Stimulated activated effector memory CD8-positive, alpha-beta T cell treated with anti-CD3 and anti-CD28 coated beads, Interleukin-12 subunit alpha, Interleukin-12 subunit beta, amount 100 ng/mL, for 72 hours (primary cell): Measurements from ENCODE around the gene ZNF582.
A peak's percentile ranks its signal among the peaks of the same experiment; 100 is the strongest.
"Not testable (repeated sequence)": the region's sequence is repeated elsewhere in the genome, so short reads cannot be mapped to it uniquely, and the experiment has no call there.

Source experiments
- ATAC-seq: fragments of 150-1000 bp; cut with Tn5 transposase; 2 replicates; pipeline ENCODE4 v1.10.0; 2021
- DNase-seq, 2 donors: peaks; one replicate each; pipeline ENCODE4 v3.0.0; 2021 to 2022; ENCODE audit warnings: low spot score in 2 of 2
- H3K27ac Mint-ChIP-seq: one replicate; pipeline ENCODE4 v1.8.0; 2022; ENCODE audit warnings: mild to moderate bottlenecking, mixed read lengths
- H3K36me3 Mint-ChIP-seq: one replicate; pipeline ENCODE4 v1.8.0; 2022; ENCODE audit warnings: mild to moderate bottlenecking, mixed read lengths
- H3K4me1 Mint-ChIP-seq: one replicate; pipeline ENCODE4 v1.8.0; 2022; ENCODE audit warnings: mixed read lengths
- H3K4me3 Mint-ChIP-seq: one replicate; pipeline ENCODE4 v1.8.0; 2022; ENCODE audit warnings: mild to moderate bottlenecking, mixed read lengths
- H3K9me3 Mint-ChIP-seq: one replicate; pipeline ENCODE4 v1.8.0; 2022; ENCODE audit warnings: mixed read lengths

Gene ZNF582

GRCh38 chr19:56369886-56370676 is 23.3 kb downstream of the ZNF582 start:
- peaks cover 18% of the 10 kb centered on the region for H3K9me3 Mint-ChIP-seq
- no peak overlapping the region for H3K4me3 Mint-ChIP-seq
- ATAC-seq: no peak
- DNase-seq: no peak
- H3K4me1 Mint-ChIP-seq: peaks cover 11% of the 10 kb centered on the region
- no peak overlapping the region for H3K27ac Mint-ChIP-seq
- peaks cover 47% of the 10 kb centered on the region for H3K36me3 Mint-ChIP-seq

DNA sequence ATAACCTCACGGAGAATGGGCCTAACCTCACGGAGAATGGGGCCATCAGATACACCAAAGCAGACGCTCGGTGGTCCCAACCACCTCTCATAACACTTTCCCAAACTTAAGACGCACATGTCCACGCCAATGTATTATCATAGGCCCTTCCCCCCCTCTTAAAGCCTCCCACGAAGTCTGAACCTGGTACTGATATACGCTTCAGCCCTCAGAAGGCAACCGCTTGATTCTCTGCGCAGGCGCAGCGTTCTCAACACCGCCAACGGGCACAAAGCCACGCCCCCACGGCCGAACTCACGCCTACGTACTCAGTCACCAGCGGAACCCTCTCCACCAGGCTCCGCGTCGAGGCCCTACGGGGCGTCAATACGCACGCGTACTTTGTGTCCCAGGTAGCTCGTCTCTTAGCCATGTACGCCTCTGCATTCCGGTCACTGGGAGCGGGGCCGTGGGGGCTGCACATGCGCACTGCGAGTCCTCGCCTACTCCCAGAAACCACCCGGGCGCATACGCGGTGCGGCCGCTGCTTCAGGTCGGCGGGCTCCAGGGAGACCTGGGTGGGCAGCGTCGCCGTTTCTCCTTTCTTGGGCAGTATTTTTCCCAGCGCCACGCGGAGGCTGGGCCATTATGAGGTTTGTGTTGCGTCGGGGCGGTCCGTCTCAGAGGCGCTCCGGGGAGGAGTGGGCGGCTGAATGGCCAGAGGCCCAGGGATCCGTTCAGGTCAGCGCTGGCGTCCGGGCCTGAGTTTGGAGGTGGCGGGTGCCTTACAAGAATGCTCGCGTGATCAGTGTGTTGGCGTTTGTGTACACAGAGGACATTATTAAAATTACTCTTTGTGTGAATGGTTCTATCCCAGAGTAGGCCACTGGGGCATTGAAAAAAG is 25.3 kb downstream of the ZNF582 start:
- Mint-ChIP-seq H3K4me1 (peaks cover 11% of the 10 kb centered on the region), H3K9me3 (peaks cover 30% of the 10 kb centered on the region), H3K36me3 (peaks cover 30% of the 10 kb centered on the region), H3K27ac (peak overlapping the region; percentile 86), H3K4me3 (peak overlapping the region; percentile 89)
- ATAC-seq: peak; percentile 99
- peak; percentile 47 to 83 for DNase-seq

DNA sequence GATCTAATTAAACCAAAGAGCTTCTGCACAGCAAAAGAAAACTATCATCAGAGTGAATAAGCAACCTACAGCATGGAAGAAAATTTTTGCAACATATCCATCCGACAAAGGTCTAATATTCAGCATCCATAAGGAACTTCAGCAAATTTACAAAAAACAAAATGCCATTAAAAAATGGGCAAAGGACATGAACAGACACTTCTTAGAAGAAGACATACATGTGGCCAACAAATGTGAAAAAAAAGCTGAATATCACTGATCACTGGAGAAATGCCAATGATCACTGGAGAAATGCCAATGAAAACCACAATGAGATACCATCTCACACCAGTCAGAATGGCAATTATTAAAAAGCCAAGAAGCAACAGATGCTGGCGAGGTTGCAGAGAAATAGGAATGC is 32.5 kb downstream of the ZNF582 start:
- Mint-ChIP-seq H3K36me3 (no peaks in the 10 kb centered on the region), H3K4me3 (no peak overlapping the region), H3K9me3 (peaks cover 34% of the 10 kb centered on the region), H3K4me1 (no peaks in the 10 kb centered on the region), H3K27ac (no peak overlapping the region)
- DNase-seq: no peak
- no peak for ATAC-seq

GRCh38 chr19:56356944-56357343 is 36.4 kb downstream of the ZNF582 start:
- Mint-ChIP-seq H3K9me3 (peaks cover 16% of the 10 kb centered on the region), H3K4me3 (no peak overlapping the region)
- ATAC-seq: no peak

GRCh38 chr19:56355517-56355916 is 37.8 kb downstream of the ZNF582 start:
- Mint-ChIP-seq H3K4me3 (no peak overlapping the region), H3K36me3 (no peaks in the 10 kb centered on the region), H3K9me3 (peaks cover 14% of the 10 kb centered on the region), H3K4me1 (no peaks in the 10 kb centered on the region), H3K27ac (no peak overlapping the region)
- no peak for ATAC-seq
- no peak for DNase-seq

More at GRCh38 chr19:56356944-56357343, 36.4 kb downstream of the ZNF582 start:
- H3K36me3 Mint-ChIP-seq: no peaks in the 10 kb centered on the region
- no peak overlapping the region for H3K27ac Mint-ChIP-seq
- no peaks in the 10 kb centered on the region for H3K4me1 Mint-ChIP-seq
- DNase-seq: no peak

DNA sequence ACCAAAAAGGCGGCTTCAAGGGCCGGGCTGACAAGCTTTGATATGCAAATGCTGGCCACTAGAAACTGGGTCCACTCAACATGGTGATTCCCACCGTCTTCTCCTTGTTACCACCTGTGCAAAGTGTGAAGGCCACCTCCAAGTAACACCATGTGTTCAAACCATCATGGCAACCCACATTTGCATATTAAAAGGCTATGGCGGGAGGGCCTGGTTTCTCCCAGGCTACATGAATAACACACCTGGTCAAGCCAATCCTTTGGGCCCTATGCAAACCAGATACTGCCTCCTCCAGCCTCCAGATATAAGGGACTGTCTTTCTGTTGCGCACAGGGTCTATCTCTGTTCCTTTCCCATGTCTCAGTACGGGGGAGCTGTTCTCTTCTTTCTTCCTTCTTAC is 42.1 kb downstream of the ZNF582 start:
- Mint-ChIP-seq H3K27ac (no peak overlapping the region), H3K9me3 (no peaks in the 10 kb centered on the region), H3K4me3 (no peak overlapping the region), H3K4me1 (no peaks in the 10 kb centered on the region), H3K36me3 (no peaks in the 10 kb centered on the region)
- no peak for ATAC-seq
- DNase-seq: no peak

GRCh38 chr19:56350416-56351045 is 42.8 kb downstream of the ZNF582 start:
- Mint-ChIP-seq H3K4me3 (no peak overlapping the region), H3K9me3 (no peaks in the 10 kb centered on the region), H3K4me1 (no peaks in the 10 kb centered on the region), H3K27ac (no peak overlapping the region), H3K36me3 (no peaks in the 10 kb centered on the region)
- ATAC-seq (peak; percentile 36), DNase-seq (peak; percentile 14 to 59)

DNA sequence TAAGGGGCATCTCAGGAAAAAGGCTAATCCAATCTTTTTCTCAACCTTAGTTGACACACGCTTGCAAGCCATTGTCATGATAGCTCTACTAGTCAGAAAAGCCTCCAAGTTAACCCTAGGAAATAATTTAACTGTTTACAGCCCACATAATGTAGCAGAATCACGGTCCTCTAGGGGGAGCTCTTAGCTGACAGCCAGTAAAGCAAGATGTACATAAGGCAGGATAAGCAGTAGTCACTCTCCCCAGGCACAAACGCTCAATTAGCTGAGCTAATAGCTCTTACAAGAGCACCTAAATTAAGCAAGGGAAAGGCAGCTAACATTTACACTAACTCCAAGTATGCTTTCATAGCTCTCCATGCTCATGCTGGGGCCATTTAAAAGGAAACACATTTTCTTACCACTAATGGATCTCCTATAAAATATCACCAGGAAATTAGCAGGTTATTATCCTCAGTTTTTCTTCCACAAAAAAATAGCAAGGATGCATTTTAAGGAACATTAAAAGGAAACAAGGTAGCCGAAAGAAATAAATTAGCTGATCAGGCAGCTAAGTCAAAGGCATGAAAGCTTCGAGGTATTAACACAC is 45.0 kb downstream of the ZNF582 start:
- Mint-ChIP-seq H3K4me1 (no peaks in the 10 kb centered on the region), H3K27ac (no peak overlapping the region), H3K36me3 (no peaks in the 10 kb centered on the region), H3K9me3 (no peaks in the 10 kb centered on the region), H3K4me3 (no peak overlapping the region)
- ATAC-seq: no peak
- DNase-seq: no peak

DNA sequence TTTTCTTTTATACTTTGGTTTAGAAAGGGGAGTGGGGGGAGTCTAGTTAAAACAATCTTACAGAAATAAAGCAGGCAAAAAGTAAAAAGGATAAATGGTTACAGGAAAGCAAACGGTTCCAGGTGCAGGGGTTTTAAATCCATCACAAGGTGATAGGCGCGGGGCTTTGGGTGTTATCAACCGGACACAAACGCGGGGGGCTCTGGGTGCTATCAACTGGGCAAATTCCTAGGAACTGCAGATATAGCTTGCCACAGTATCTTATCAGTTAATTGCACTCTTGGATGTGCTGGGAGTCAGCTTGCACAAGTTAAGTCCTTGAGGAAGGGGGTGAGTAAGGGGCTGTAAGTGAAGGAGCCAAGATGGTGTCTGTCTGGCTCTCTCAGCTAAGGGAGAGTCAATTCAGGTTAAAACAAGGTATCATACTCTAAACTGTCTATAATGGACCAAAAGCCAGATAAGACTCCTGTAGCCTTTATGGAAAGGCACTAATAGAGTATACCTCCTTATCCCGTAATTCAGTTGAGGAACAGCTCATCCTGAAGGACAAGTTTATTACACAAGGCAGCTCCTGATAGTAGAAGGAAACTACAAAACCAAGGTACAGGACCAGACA is 46.1 kb downstream of the ZNF582 start:
- H3K4me3 Mint-ChIP-seq: no peak overlapping the region
- no peaks in the 10 kb centered on the region for H3K9me3 Mint-ChIP-seq
- no peak overlapping the region for H3K27ac Mint-ChIP-seq
- H3K4me1 Mint-ChIP-seq: no peaks in the 10 kb centered on the region
- H3K36me3 Mint-ChIP-seq: no peaks in the 10 kb centered on the region
- DNase-seq (no peak), ATAC-seq (no peak)

DNA sequence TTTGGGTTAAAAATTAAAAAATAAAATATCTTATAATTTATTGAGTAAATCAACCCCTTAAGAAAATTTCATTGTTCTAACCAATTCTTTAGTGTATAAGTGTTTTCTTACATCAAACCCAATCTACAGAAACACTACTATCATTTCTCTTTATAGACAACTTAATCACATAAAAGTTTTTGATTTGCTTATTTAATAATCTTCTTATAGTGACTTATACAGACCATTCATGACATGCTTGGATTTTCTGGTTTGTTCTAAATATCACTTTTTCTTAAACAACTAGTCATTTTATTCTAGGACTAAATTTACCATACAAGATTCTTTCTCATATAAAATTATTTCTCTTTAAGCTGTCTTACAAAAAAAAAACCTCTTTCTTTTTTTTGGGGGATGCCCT is 51.4 kb downstream of the ZNF582 start:
- H3K4me3 Mint-ChIP-seq: no peak overlapping the region
- H3K9me3 Mint-ChIP-seq: no peaks in the 10 kb centered on the region
- no peak for DNase-seq
- no peak for ATAC-seq
- no peak overlapping the region for H3K27ac Mint-ChIP-seq
- no peaks in the 10 kb centered on the region for H3K36me3 Mint-ChIP-seq
- no peaks in the 10 kb centered on the region for H3K4me1 Mint-ChIP-seq

GRCh38 chr19:56339031-56339430 is 54.3 kb downstream of the ZNF582 start:
- not testable (repeated sequence) for H3K27ac Mint-ChIP-seq, H3K4me3 Mint-ChIP-seq, ATAC-seq, H3K9me3 Mint-ChIP-seq, H3K36me3 Mint-ChIP-seq, DNase-seq, H3K4me1 Mint-ChIP-seq

DNA sequence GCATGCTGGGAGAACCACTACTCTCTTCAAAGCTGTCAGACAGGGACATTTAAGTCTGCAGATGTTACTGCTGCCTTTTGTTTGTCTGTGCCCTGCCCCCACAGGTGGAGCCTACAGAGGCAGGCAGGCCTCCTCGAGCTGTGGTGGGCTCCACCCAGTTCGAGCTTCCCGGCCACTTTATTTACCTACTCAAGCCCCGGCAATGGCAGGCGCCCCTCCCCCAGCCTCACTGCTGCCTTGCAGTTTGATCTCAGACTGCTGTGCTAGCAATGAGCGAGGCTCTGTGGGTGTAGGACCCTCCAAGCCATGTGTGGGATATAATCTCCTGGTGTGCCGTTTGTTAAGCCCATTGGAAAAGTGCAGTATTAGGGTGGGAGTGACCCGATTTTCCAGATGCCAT is 56.3 kb downstream of the ZNF582 start:
- H3K9me3 Mint-ChIP-seq, H3K36me3 Mint-ChIP-seq, ATAC-seq, H3K4me1 Mint-ChIP-seq, H3K4me3 Mint-ChIP-seq, DNase-seq, H3K27ac Mint-ChIP-seq: not testable (repeated sequence)

DNA sequence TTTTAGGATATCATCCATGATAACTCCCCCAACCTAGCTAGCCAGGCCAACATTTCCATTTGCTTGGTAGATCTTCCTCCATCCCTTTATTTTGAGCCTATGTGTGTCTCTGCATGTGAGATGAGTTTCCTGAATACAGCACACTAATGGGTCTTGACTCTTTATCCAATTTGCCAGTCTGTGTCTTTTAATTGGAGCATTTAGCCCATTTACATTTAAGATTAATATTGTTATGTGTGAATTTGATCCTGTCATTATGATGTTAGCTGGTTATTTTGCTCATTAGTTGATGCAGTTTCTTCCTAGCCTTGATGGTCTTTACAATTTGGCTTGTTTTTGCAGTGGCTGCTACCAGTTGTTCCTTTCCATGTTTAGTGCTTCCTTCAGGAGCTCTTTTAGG is 58.0 kb downstream of the ZNF582 start:
- H3K36me3 Mint-ChIP-seq, H3K4me3 Mint-ChIP-seq, H3K4me1 Mint-ChIP-seq, DNase-seq, ATAC-seq, H3K9me3 Mint-ChIP-seq, H3K27ac Mint-ChIP-seq: not testable (repeated sequence)

DNA sequence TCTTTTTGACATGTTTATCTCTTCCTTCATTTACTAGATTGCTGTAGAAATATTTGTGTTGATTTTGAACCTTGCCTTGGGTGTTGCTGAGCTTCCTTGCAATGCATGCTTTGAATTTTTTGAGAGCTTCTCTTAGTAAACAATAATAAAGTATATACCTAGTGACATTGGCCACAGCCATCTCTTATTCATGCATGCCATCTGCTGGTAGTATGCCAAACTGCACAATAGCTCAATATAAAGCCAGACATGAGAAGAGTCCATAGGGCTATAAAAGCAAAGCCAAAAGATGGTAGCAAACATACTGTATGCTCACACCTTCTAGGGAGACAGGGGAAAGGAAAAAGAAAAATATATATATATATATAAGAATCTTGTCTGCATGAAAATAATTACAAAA is 59.8 kb downstream of the ZNF582 start:
- Mint-ChIP-seq H3K27ac (no peak overlapping the region), H3K4me3 (no peak overlapping the region), H3K9me3 (no peaks in the 10 kb centered on the region), H3K4me1 (no peaks in the 10 kb centered on the region), H3K36me3 (no peaks in the 10 kb centered on the region)
- peak in 1 of 2 donors; percentile 15 for DNase-seq
- peak; percentile 66 for ATAC-seq
